Right atrium auricular region (tissue), 2 donors: ENCODE data around the gene PIGP. TPM values are rescaled to one million over a fixed set of nuclear protein-coding genes. Genes with fewer than 3 reads are reported as not detected.
"Not testable (repeated sequence)": the region's sequence is repeated elsewhere in the genome, so short reads cannot be mapped to it uniquely, and the experiment has no call there.

Source experiments
- DNase-seq: peaks from one replicate; pipeline ENCODE4 v3.0.0-alpha.2; 2019; ENCODE audit warnings: low spot score
- H3K27ac ChIP-seq, 2 donors: fragments of 200-600 bp; sonication (generic); 1 replicate in 1 of 2; 2 replicates in 1 of 2; pipeline ENCODE4 v1.5.1; 2016 to 2019
- H3K27me3 ChIP-seq, 2 donors: fragments of 200-600 bp; sonication (generic); one replicate each; pipeline versions ENCODE4 v1.5.1 to v1.6.0; 2017 to 2019
- H3K36me3 ChIP-seq: fragments of 200-600 bp; sonication (generic); one replicate; pipeline ENCODE4 v1.5.1; 2016
- H3K4me1 ChIP-seq, 2 donors: fragments of 200-600 bp; sonication (generic); one replicate each; pipeline versions ENCODE4 v1.5.1 to v1.6.0; 2017 to 2019
- H3K4me3 ChIP-seq, 2 donors: fragments of 200-600 bp; sonication (generic); 1 replicate in 1 of 2; 2 replicates in 1 of 2; pipeline ENCODE4 v1.5.1; 2017 to 2019; ENCODE audit warnings: mild to moderate bottlenecking in 1 of 2, moderate library complexity in 1 of 2
- H3K9me3 ChIP-seq, 2 donors: fragments of 200-600 bp; sonication (generic); one replicate each; pipeline ENCODE4 v1.5.1; 2019
- CTCF ChIP-seq, 2 donors: fragments of 200-600 bp; sonication (generic); IDR thresholded peaks; one replicate each; pipeline ENCODE4 v1.5.1; 2019; ENCODE audit warnings: antibody characterized with exemption in 2 of 2
- total RNA-seq, 2 donors: library from RNA; depleted of rRNA; stranded (reverse); fragments of >200 nt; gene quantifications; one replicate each; pipeline ENCODE4 v1.1.0, GENCODE V29; 2016

PIGP gene
- total RNA-seq, 2 donors from 2014 or later = 26.1 to 37.3 TPM

GRCh38 chr21:37040212-37040611, 32.7 kb downstream of the PIGP start:
- Histone ChIP-seq H3K4me3 (no peak overlapping the region), H3K27ac (no peak overlapping the region), H3K36me3 (no peaks in the 10 kb centered on the region), H3K9me3 (no peaks in the 10 kb centered on the region), H3K27me3 (no peaks in the 10 kb centered on the region), H3K4me1 (no peaks in the 10 kb centered on the region)
- DNase-seq = no peak
- TF ChIP-seq CTCF (IDR thresholded peaks at IDR 0.05) = no peak

GRCh38 chr21:37039411-37040075, 33.3 kb downstream of the PIGP start:
- H3K4me3 ChIP-seq = no peak overlapping the region
- no peak for DNase-seq
- H3K27ac ChIP-seq = no peak overlapping the region
- no peaks in the 10 kb centered on the region for H3K27me3 ChIP-seq
- H3K9me3 ChIP-seq = no peaks in the 10 kb centered on the region
- H3K36me3 ChIP-seq = no peaks in the 10 kb centered on the region
- H3K4me1 ChIP-seq = no peaks in the 10 kb centered on the region
- no peak for TF ChIP-seq CTCF (IDR thresholded peaks at IDR 0.05)

GRCh38 chr21:37036177-37036576, 36.7 kb downstream of the PIGP start:
- Histone ChIP-seq H3K27ac (no peak overlapping the region), H3K27me3 (no peaks in the 10 kb centered on the region), H3K4me1 (no peaks in the 10 kb centered on the region), H3K9me3 (no peaks in the 10 kb centered on the region), H3K4me3 (no peak overlapping the region), H3K36me3 (no peaks in the 10 kb centered on the region)
- DNase-seq = no peak
- no peak for TF ChIP-seq CTCF (IDR thresholded peaks at IDR 0.05)

GRCh38 chr21:37034394-37034793, 38.5 kb downstream of the PIGP start:
- H3K9me3 ChIP-seq, H3K4me1 ChIP-seq, H3K27ac ChIP-seq, H3K27me3 ChIP-seq, H3K36me3 ChIP-seq, H3K4me3 ChIP-seq: not testable (repeated sequence)
- DNase-seq = peak; percentile 4

- TF ChIP-seq CTCF (IDR thresholded peaks at IDR 0.05) = no peak
- no peak overlapping the region for H3K27ac ChIP-seq
These were observed 39.9 kb downstream of the PIGP start for GRCh38 chr21:37032877-37033471.

GRCh38 chr21:37032293-37032692, 40.6 kb downstream of the PIGP start:
- H3K4me1 ChIP-seq = no peaks in the 10 kb centered on the region
- no peaks in the 10 kb centered on the region for H3K27me3 ChIP-seq
- no peaks in the 10 kb centered on the region for H3K36me3 ChIP-seq
- peak; percentile 16 for DNase-seq
- no peak overlapping the region for H3K4me3 ChIP-seq
- no peaks in the 10 kb centered on the region for H3K9me3 ChIP-seq
- no peak for TF ChIP-seq CTCF (IDR thresholded peaks at IDR 0.05)
- no peak overlapping the region for H3K27ac ChIP-seq

More at GRCh38 chr21:37032877-37033471, 39.9 kb downstream of the PIGP start:
- no peaks in the 10 kb centered on the region for H3K27me3 ChIP-seq
- no peak overlapping the region for H3K4me3 ChIP-seq
- no peaks in the 10 kb centered on the region for H3K9me3 ChIP-seq
- H3K36me3 ChIP-seq = no peaks in the 10 kb centered on the region
- no peaks in the 10 kb centered on the region for H3K4me1 ChIP-seq
- DNase-seq = peak; percentile 2
